Right lobe of liver (tissue), 6 donors: Measurements from ENCODE around the gene FOXA1. TPM values are rescaled to one million over a fixed set of nuclear protein-coding genes. Genes with fewer than 3 reads are reported as not detected.
A peak's percentile ranks its signal among the peaks of the same experiment; 100 is the strongest.

ENCODE experiments used
- ATAC-seq, 4 donors: fragments of 200-7000 bp; cut with Tn5 transposase; one replicate each; pipeline ENCODE4 v1.9.1; 2020; ENCODE audit warnings: mild to moderate bottlenecking in 4 of 4, moderate library complexity in 4 of 4
- DNase-seq, 3 donors: peaks; one replicate each; pipeline ENCODE4 v3.0.0-alpha.2; 2020
- H3K27ac ChIP-seq, 3 donors: fragments of 200-600 bp; one replicate each; pipeline ENCODE4 v1.8.0; 2022
- H3K27me3 ChIP-seq, 2 donors: fragments of 200-600 bp; one replicate each; pipeline ENCODE4 v1.8.0; 2022
- H3K36me3 ChIP-seq, 4 donors: fragments of 200-600 bp; sonication (generic) in 1 of 4; one replicate each; pipeline versions ENCODE4 v1.5.1 to v1.8.0; 2017 to 2022; ENCODE audit warnings: control low read depth in 1 of 4
- H3K4me1 ChIP-seq, 4 donors: fragments of 200-600 bp; sonication (generic) in 1 of 4; one replicate each; pipeline versions ENCODE4 v1.5.1 to v1.8.0; 2017 to 2022; ENCODE audit warnings: control low read depth in 1 of 4
- H3K4me3 ChIP-seq, 3 donors: fragments of 200-600 bp; one replicate each; pipeline ENCODE4 v1.8.0; 2022
- H3K9me3 ChIP-seq, 4 donors: fragments of 200-600 bp; sonication (generic) in 1 of 4; one replicate each; pipeline versions ENCODE4 v1.5.1 to v1.8.0; 2017 to 2022; ENCODE audit warnings: control low read depth in 1 of 4
- CTCF ChIP-seq, 4 donors: fragments of 200-600 bp in 3 of 4; fragments of 450-650 bp in 1 of 4; IDR thresholded peaks; one replicate each; pipeline versions ENCODE4 v1.5.1 to v1.8.0; 2016 to 2022; ENCODE audit warnings: antibody characterized with exemption in 4 of 4, mild to moderate bottlenecking in 2 of 4
- POLR2A ChIP-seq: fragments of 450-650 bp; IDR thresholded peaks from one replicate; pipeline ENCODE4 v1.6.1; 2017; ENCODE audit warnings: antibody characterized with exemption, mild to moderate bottlenecking
- WGBS: methylation state at CpG from one replicate; pipeline ENCODE4 v1.1.6; 2018; ENCODE audit warnings: low coverage, low lambda C conversion rate; ENCODE audit not compliant: insufficient coverage; ENCODE audit errors: missing lambda C conversion rate; 5-methylcytosine and 5-hydroxymethylcytosine counted together
- intact Hi-C, 2 donors: fragments of 100-400 bp; cut with DNase I; formaldehyde crosslinking; loops; one replicate each; pipeline versions ENCODE4 v1.11.2 to v1.14.1; 2022
- total RNA-seq, 6 experiments: library from RNA; depleted of rRNA in 2 of 6; stranded (reverse); fragments of >200 nt in 2 of 6; fragmentation: NEBNext Ultra II Directional in 3 of 6; extraction: Animal tissue kit (Norgen Biotek cat#: 25700) in 3 of 6; gene quantifications; one replicate each; pipeline versions ENCODE4 v1.1.0 to v1.2.4, GENCODE V29; 2016 to 2023
- donor health status: DM: no; HTN: yes; CAD: no.
- donor health status: DM: no; HTN: no; CAD: no.
- donor health status: DM: no; HTN: no; CAD: no.
- donor health status: DM: no; HTN: yes; CAD: no.
- donor health status: DM: no; HTN: yes; CAD: no.

Gene FOXA1
- total RNA-seq, 6 experiments from 2014 or later: 29.8 to 35.5 (median 32.5) TPM

DNA sequence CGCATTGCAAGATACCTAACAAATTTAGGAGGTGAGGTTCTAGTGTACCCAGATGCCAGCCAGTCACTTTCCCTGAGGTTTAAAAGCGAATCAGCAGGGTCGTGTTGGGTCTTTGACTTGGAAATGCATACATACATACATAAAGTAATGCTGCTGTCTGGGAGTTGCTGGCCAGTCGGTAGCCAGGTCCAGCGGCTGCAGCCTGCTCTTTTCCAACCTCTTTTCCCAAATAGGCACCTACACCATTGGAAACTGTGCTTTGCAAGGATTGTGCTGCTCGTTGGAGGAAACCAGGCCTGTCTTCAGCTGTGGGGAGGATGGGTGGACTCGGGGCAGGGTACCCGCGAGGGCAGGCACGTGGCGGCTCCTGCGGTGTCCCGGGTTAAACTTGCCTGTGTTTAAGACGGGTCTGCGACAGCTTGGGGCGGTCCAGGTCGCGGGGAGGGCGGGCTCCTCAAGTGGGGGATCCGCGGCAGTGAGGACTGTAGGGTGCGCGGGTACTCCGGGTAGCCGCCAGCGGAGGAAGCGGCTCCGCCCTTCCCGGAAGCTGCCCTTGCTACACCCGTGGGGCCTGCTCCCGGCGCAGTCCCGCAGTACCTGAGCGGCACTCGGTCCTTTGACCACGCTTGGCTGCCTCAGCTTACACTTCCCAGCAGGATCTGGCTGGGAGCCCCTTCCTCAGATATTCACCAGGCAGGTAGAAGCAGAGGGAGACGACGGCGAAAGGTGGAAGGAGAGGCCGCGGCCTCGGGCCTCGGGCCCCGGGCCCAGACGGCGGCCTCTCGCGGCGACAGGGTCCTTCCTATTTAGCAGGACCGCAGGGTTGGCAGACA lies 3.1 kb upstream of the FOXA1 start:
- H3K4me1 ChIP-seq: peaks cover 0 to 36% (median 15%) of the 10 kb centered on the region in 4 donors
- intact Hi-C loops: no loop called here
- no peaks in the 10 kb centered on the region for H3K36me3 ChIP-seq
- 60% methylated on average over 12 of the region's 50 CpGs for WGBS
- ATAC-seq: no peak
- no peak for DNase-seq
- TF ChIP-seq CTCF (IDR thresholded peaks at IDR 0.05): no peak
- no peak for TF ChIP-seq POLR2A
- H3K27me3 ChIP-seq: no peaks in the 10 kb centered on the region
- H3K27ac ChIP-seq: no peak overlapping the region
- H3K9me3 ChIP-seq: no peaks in the 10 kb centered on the region
- no peak overlapping the region for H3K4me3 ChIP-seq

GRCh38 chr14:37597538-37597913 lies 2.5 kb upstream of the FOXA1 start:
- Histone ChIP-seq H3K4me3 (no peak overlapping the region), H3K36me3 (no peaks in the 10 kb centered on the region), H3K9me3 (no peaks in the 10 kb centered on the region), H3K27ac (no peak overlapping the region), H3K4me1 (peaks cover 0 to 30% (median 14%) of the 10 kb centered on the region in 4 donors), H3K27me3 (no peaks in the 10 kb centered on the region)
- intact Hi-C loops: no loop called here
- ATAC-seq (no peak), DNase-seq (no peak)
- no peak for TF ChIP-seq POLR2A
- no peak for TF ChIP-seq CTCF (IDR thresholded peaks at IDR 0.05)
- 46% methylated on average over 9 of the region's 20 CpGs for WGBS

DNA sequence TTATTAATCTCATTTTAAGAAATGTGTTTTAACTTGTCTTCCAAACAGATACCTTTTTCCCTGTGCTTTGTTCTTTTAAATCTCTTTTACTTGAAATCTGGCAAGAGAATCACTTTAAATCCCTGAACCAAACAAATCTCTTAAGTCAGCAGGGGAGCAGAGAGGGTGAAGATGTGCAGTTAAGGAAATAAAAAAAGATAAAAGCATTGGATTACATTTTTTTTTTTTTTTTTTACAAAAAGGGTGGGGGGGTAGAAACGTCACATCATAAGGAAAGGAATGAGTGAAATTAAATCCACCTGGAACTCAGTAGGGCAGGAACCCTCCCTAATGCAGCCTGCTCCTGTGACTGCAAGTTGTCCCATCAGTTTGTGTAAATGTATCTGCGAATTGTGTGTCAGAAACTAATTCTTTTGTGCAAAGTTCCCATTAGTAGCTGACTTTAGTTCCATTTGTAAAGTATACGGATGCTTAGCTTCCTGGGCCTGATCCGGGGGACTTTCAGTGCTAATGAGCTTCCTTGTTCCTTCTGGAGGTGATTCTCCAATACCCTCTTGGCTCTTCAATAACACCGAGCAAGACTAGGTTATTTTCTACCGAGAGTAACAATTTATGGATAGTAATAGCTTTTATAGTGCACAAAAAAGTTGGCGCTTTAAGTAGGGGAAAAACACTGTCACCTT lies 1.9 kb upstream of the FOXA1 start:
- WGBS: 41% methylated on average over 7 of the region's 7 CpGs
- no peaks in the 10 kb centered on the region for H3K27me3 ChIP-seq
- H3K4me3 ChIP-seq: peak overlapping the region in 1 of 3 donors; percentile 65
- no peaks in the 10 kb centered on the region for H3K36me3 ChIP-seq
- no peaks in the 10 kb centered on the region for H3K9me3 ChIP-seq
- peak overlapping the region in 2 of 3 donors; percentile 91 to 97 for H3K27ac ChIP-seq
- no peak for DNase-seq
- TF ChIP-seq POLR2A (no peak), CTCF (IDR thresholded peaks at IDR 0.05) (no peak)
- ATAC-seq: no peak
- intact Hi-C loops: no loop called here
- H3K4me1 ChIP-seq: peaks cover 0 to 24% (median 11%) of the 10 kb centered on the region in 4 donors

- intact Hi-C loops: no loop called here
- H3K27ac ChIP-seq: peak overlapping the region; percentile 88 to 97 (median 91)
- peaks cover 0 to 15% (median 7%) of the 10 kb centered on the region in 4 donors for H3K4me1 ChIP-seq
- peak overlapping the region; percentile 59 to 85 (median 65) for H3K4me3 ChIP-seq
- ATAC-seq (peak; percentile 62 to 83 (median 70)), DNase-seq (peak; percentile 88 to 94 (median 93))
- H3K27me3 ChIP-seq: no peaks in the 10 kb centered on the region
- no peaks in the 10 kb centered on the region for H3K9me3 ChIP-seq
- H3K36me3 ChIP-seq: no peaks in the 10 kb centered on the region
- WGBS: 1% methylated on average over 37 of the region's 46 CpGs
- peak; percentile 52 for TF ChIP-seq POLR2A
- TF ChIP-seq CTCF (IDR thresholded peaks at IDR 0.05): no peak
Observed at GRCh38 chr14:37595809-37596621, 966 bp upstream of the FOXA1 start.
